C4-2B (cell line): ENCODE data around the gene AMOTL2.

Experiments
- ZFX ChIP-seq: fragments of 450-650 bp; IDR thresholded peaks from 2 replicates; pipeline ENCODE4 v1.6.1; 2017
- TF ChIP-seq, protein P1 (sequence below): fragments of 450-650 bp; conservative IDR thresholded peaks from 2 replicates; pipeline ENCODE4 v1.5.1; 2017; ENCODE audit warnings: mild to moderate bottlenecking

- TF ChIP-seq, protein P1, sequence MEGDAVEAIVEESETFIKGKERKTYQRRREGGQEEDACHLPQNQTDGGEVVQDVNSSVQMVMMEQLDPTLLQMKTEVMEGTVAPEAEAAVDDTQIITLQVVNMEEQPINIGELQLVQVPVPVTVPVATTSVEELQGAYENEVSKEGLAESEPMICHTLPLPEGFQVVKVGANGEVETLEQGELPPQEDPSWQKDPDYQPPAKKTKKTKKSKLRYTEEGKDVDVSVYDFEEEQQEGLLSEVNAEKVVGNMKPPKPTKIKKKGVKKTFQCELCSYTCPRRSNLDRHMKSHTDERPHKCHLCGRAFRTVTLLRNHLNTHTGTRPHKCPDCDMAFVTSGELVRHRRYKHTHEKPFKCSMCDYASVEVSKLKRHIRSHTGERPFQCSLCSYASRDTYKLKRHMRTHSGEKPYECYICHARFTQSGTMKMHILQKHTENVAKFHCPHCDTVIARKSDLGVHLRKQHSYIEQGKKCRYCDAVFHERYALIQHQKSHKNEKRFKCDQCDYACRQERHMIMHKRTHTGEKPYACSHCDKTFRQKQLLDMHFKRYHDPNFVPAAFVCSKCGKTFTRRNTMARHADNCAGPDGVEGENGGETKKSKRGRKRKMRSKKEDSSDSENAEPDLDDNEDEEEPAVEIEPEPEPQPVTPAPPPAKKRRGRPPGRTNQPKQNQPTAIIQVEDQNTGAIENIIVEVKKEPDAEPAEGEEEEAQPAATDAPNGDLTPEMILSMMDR, result no peak
- no peak for TF ChIP-seq ZFX
Observed at GRCh38 chr3:134375582-134376384, 1.5 kb upstream of the AMOTL2 start.
